Astrocyte (in vitro differentiated cells and primary cell): Measurements from ENCODE around the gene STAB1. TPM values are rescaled to one million over a fixed set of nuclear protein-coding genes. Genes with fewer than 3 reads are reported as not detected.

Source experiments
- DNase-seq: peaks from one replicate; pipeline ENCODE4 v3.0.0-alpha.2; 2010; ENCODE audit warnings: low read depth
- FAIRE-seq: peaks from 2 replicates; lab custom pipeline; 2011; peaks lifted over from hg19 to GRCh38; lab: Jason Lieb, UNC
- H2AFZ ChIP-seq: 2 replicates; pipeline ENCODE4 v1.6.0; 2012; ENCODE audit warnings: low read depth, low read length, inconsistent platforms
- H3K27ac ChIP-seq: 2 replicates; pipeline ENCODE4 v1.5.1; 2011; ENCODE audit warnings: low read depth, low read length, inconsistent platforms
- H3K27me3 ChIP-seq: 2 replicates; pipeline ENCODE4 v1.6.0; 2011; ENCODE audit warnings: low read length, inconsistent platforms; ENCODE audit not compliant: insufficient read depth
- H3K36me3 ChIP-seq: 2 replicates; pipeline ENCODE4 v1.5.1; 2011; ENCODE audit warnings: low read length, inconsistent platforms; ENCODE audit not compliant: insufficient read depth
- H3K4me1 ChIP-seq: 2 replicates; pipeline ENCODE4 v1.5.1; 2011; ENCODE audit warnings: low read length, inconsistent platforms; ENCODE audit not compliant: insufficient read depth
- H3K4me2 ChIP-seq: 2 replicates; pipeline ENCODE4 v1.6.0; 2012; ENCODE audit warnings: low read length, inconsistent platforms
- H3K4me3 ChIP-seq: 2 replicates; pipeline ENCODE4 v1.5.1; 2011; ENCODE audit warnings: low read depth, mild to moderate bottlenecking, low read length, inconsistent platforms; ENCODE audit not compliant: insufficient read depth
- H3K79me2 ChIP-seq: 2 replicates; pipeline ENCODE4 v1.6.0; 2012; ENCODE audit warnings: mild to moderate bottlenecking, low read length, inconsistent platforms; ENCODE audit not compliant: insufficient read depth
- H3K9ac ChIP-seq: 2 replicates; pipeline ENCODE4 v1.6.0; 2012; ENCODE audit warnings: mild to moderate bottlenecking, low read length, inconsistent platforms
- H3K9me3 ChIP-seq: 2 replicates; pipeline ENCODE4 v1.5.1; 2012; ENCODE audit warnings: low read depth, mild to moderate bottlenecking, low read length, inconsistent platforms; ENCODE audit not compliant: insufficient read depth
- H4K20me1 ChIP-seq: 2 replicates; pipeline ENCODE4 v1.6.0; 2012; ENCODE audit warnings: low read length, inconsistent platforms; ENCODE audit not compliant: insufficient read depth
- H3K27ac Mint-ChIP-seq: one replicate; pipeline ENCODE4 v1.8.0; 2021; ENCODE audit warnings: mild to moderate bottlenecking, mixed read lengths; ENCODE audit not compliant: unreplicated experiment
- H3K27me3 Mint-ChIP-seq: one replicate; pipeline ENCODE4 v1.8.0; 2021; ENCODE audit warnings: low read depth, mixed read lengths; ENCODE audit not compliant: unreplicated experiment
- H3K36me3 Mint-ChIP-seq: one replicate; pipeline ENCODE4 v1.8.0; 2021; ENCODE audit warnings: low read depth, mixed read lengths; ENCODE audit not compliant: unreplicated experiment
- H3K4me1 Mint-ChIP-seq: one replicate; pipeline ENCODE4 v1.8.0; 2021; ENCODE audit warnings: low read depth, mixed read lengths; ENCODE audit not compliant: unreplicated experiment
- H3K4me3 Mint-ChIP-seq: one replicate; pipeline ENCODE4 v1.8.0; 2021; ENCODE audit warnings: mild to moderate bottlenecking, moderate library complexity, mixed read lengths; ENCODE audit not compliant: unreplicated experiment
- H3K9me3 Mint-ChIP-seq: one replicate; pipeline ENCODE4 v1.8.0; 2021; ENCODE audit warnings: mild to moderate bottlenecking, mixed read lengths; ENCODE audit not compliant: unreplicated experiment
- EZH2 ChIP-seq: IDR thresholded peaks from 2 replicates; pipeline ENCODE4 v1.6.1; 2012; ENCODE audit warnings: mild to moderate bottlenecking, low read length, inconsistent platforms; ENCODE audit not compliant: insufficient read depth
- total RNA-seq: library from RNA; stranded (reverse); gene quantifications from 2 replicates; pipeline ENCODE4 v1.2.1, GENCODE V29; 2021
- TF ChIP-seq, protein P1 (sequence below): IDR thresholded peaks from 2 replicates; pipeline ENCODE4 v1.5.1; 2011; ENCODE audit warnings: low read depth, mild to moderate bottlenecking, inconsistent platforms, low read length, moderate library complexity; ENCODE audit not compliant: insufficient read depth

The STAB1 gene
- total RNA-seq, 1 donor from 2014 or later, result 0.39 TPM

DNA sequence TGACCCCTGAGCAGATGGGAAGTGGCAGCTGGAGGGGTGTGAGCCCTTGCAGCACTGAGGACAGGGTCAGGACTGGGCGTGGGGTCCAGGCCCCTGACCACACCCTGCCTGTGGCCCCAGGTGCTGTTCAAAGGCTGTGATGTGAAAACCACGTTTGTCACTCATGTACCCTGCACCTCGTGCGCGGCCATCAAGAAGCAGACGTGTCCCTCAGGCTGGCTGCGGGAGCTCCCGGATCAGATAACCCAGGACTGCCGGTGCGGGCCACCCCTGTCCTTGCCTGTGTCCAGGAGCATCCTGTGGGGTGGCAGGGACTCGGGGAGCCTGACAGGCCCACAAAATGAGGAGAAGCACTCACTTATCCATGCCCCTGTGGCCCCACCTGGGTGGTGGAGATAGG lies 5.9 kb downstream of the STAB1 start:
- H3K27ac ChIP-seq, result no peak overlapping the region
- no peaks in the 10 kb centered on the region for H3K9me3 ChIP-seq
- Mint-ChIP-seq H3K27ac (no peak overlapping the region), H3K36me3 (no peaks in the 10 kb centered on the region), H3K9me3 (no peaks in the 10 kb centered on the region), H3K4me1 (peaks cover 2% of the 10 kb centered on the region), H3K27me3 (peaks cover 14% of the 10 kb centered on the region), H3K4me3 (no peak overlapping the region)
- H3K27me3 ChIP-seq, result no peaks in the 10 kb centered on the region
- no peak overlapping the region for H2AFZ ChIP-seq
- H3K4me3 ChIP-seq, result no peak overlapping the region
- no peaks in the 10 kb centered on the region for H4K20me1 ChIP-seq
- H3K79me2 ChIP-seq, result no peaks in the 10 kb centered on the region
- H3K4me1 ChIP-seq, result peaks cover 13% of the 10 kb centered on the region
- H3K9ac ChIP-seq, result no peak overlapping the region
- DNase-seq, result no peak
- no peak for FAIRE-seq
- TF ChIP-seq EZH2, result no peak
- TF ChIP-seq, protein P1, sequence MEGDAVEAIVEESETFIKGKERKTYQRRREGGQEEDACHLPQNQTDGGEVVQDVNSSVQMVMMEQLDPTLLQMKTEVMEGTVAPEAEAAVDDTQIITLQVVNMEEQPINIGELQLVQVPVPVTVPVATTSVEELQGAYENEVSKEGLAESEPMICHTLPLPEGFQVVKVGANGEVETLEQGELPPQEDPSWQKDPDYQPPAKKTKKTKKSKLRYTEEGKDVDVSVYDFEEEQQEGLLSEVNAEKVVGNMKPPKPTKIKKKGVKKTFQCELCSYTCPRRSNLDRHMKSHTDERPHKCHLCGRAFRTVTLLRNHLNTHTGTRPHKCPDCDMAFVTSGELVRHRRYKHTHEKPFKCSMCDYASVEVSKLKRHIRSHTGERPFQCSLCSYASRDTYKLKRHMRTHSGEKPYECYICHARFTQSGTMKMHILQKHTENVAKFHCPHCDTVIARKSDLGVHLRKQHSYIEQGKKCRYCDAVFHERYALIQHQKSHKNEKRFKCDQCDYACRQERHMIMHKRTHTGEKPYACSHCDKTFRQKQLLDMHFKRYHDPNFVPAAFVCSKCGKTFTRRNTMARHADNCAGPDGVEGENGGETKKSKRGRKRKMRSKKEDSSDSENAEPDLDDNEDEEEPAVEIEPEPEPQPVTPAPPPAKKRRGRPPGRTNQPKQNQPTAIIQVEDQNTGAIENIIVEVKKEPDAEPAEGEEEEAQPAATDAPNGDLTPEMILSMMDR, result no peak
- no peak overlapping the region for H3K4me2 ChIP-seq
- H3K36me3 ChIP-seq, result no peaks in the 10 kb centered on the region

DNA sequence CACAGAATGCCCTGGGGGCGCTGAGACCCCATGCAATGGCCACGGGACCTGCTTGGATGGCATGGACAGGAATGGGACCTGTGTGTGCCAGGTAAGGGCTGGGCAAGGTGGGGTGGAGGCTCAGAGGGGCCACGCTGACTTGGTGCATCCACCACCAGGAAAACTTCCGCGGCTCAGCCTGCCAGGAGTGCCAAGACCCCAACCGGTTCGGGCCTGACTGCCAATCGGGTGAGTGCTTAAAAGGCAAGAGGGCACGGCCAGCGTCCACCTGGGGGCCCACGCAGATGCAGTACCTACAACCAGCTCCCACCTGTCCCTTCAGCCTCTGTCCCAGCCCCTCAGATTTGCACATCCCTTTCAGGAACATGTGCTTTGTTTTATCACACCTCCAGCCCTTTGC lies 6.9 kb downstream of the STAB1 start:
- peaks cover 14% of the 10 kb centered on the region for H3K27me3 Mint-ChIP-seq

DNA sequence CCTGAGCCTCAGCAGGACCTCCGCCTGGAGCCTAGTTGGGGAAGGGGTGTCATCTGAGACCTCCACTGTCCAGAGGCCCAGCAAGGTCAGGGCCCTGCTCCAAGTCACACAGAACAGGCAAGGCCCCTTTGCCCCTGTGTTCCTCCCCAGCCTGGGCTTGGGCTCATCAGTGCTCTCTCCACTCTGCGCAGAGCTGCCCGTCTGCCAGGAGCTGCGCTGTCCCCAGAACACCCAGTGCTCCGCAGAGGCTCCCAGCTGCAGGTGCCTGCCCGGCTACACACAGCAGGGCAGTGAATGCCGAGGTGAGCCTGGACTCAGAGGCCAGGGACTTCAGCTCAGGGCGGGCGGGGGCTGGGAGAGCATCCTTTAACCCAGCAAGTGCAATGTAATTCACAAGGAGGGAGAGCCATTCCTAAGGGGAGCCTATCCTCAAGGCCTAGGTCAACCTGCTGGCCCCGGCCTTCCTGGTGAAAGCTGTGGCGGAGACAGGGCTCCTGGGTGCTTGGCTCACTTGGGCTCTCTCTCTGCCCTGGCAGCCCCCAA lies 7.7 kb downstream of the STAB1 start:
- no peak overlapping the region for H3K9ac ChIP-seq
- no peaks in the 10 kb centered on the region for H3K9me3 Mint-ChIP-seq
- H3K27ac Mint-ChIP-seq, result no peak overlapping the region
- no peak overlapping the region for H2AFZ ChIP-seq
- H3K4me2 ChIP-seq, result no peak overlapping the region
- no peak overlapping the region for H3K27ac ChIP-seq
- peaks cover 4% of the 10 kb centered on the region for H3K4me1 Mint-ChIP-seq
- no peak for DNase-seq
- H3K9me3 ChIP-seq, result no peaks in the 10 kb centered on the region
- H3K36me3 Mint-ChIP-seq, result no peaks in the 10 kb centered on the region
- peaks cover 16% of the 10 kb centered on the region for H3K4me1 ChIP-seq
- no peak for FAIRE-seq
- no peaks in the 10 kb centered on the region for H3K27me3 ChIP-seq
- H3K36me3 ChIP-seq, result no peaks in the 10 kb centered on the region
- TF ChIP-seq EZH2, result no peak
- TF ChIP-seq, protein P1, result no peak
- H3K4me3 ChIP-seq, result no peak overlapping the region
- H3K79me2 ChIP-seq, result no peaks in the 10 kb centered on the region
- H4K20me1 ChIP-seq, result no peaks in the 10 kb centered on the region
- peaks cover 18% of the 10 kb centered on the region for H3K27me3 Mint-ChIP-seq
- no peak overlapping the region for H3K4me3 Mint-ChIP-seq

More for the DNA sequence above, 6.9 kb downstream of the STAB1 start:
- Histone ChIP-seq H3K27ac (no peak overlapping the region), H3K4me3 (no peak overlapping the region), H4K20me1 (no peaks in the 10 kb centered on the region), H2AFZ (no peak overlapping the region), H3K9ac (no peak overlapping the region), H3K4me2 (no peak overlapping the region), H3K36me3 (no peaks in the 10 kb centered on the region), H3K4me1 (peaks cover 14% of the 10 kb centered on the region), H3K9me3 (no peaks in the 10 kb centered on the region), H3K27me3 (no peaks in the 10 kb centered on the region), H3K79me2 (no peaks in the 10 kb centered on the region)
- no peak for TF ChIP-seq EZH2
- TF ChIP-seq, protein P1, result no peak
- DNase-seq, result no peak
- Mint-ChIP-seq H3K27ac (no peak overlapping the region), H3K9me3 (no peaks in the 10 kb centered on the region), H3K4me1 (no peaks in the 10 kb centered on the region), H3K36me3 (no peaks in the 10 kb centered on the region), H3K4me3 (no peak overlapping the region)
- FAIRE-seq, result no peak
